Activated CD8-positive, alpha-beta memory T cell treated with anti-CD3 and anti-CD28 coated beads for 48 hours (primary cell): Measurements from ENCODE around the gene DRD5.

Source experiments
- DNase-seq, 3 experiments: peaks; one replicate each; pipeline ENCODE4 v3.0.0-alpha.2; 2020; ENCODE audit warnings: low read depth in 2 of 3, low spot score in 2 of 3

DRD5 gene

GRCh38 chr4:9812501-9813340 lies 31.3 kb downstream of the DRD5 start:
- no peak for DNase-seq

GRCh38 chr4:9816285-9816684 lies 34.9 kb downstream of the DRD5 start:
- no peak for DNase-seq

GRCh38 chr4:9820343-9820742 lies 38.9 kb downstream of the DRD5 start:
- DNase-seq: no peak

- DNase-seq: no peak
Observed at GRCh38 chr4:9825049-9825448, 43.6 kb downstream of the DRD5 start.

- no peak for DNase-seq
Observed at GRCh38 chr4:9826551-9826950, 45.1 kb downstream of the DRD5 start.

- no peak for DNase-seq
Observed at GRCh38 chr4:9832640-9833039, 51.2 kb downstream of the DRD5 start.

GRCh38 chr4:9833421-9833820 lies 52.0 kb downstream of the DRD5 start:
- DNase-seq: no peak
